K562 (cell line): ENCODE results near the gene AFF1. TPM values are rescaled to one million over a fixed set of nuclear protein-coding genes. Genes with fewer than 3 reads are reported as not detected.

Source experiments
- ASH1L ChIP-seq: fragments of 450-650 bp; IDR thresholded peaks from 2 replicates; pipeline ENCODE4 v1.6.1; 2018; ENCODE audit warnings: borderline replicate concordance, mild to moderate bottlenecking, low read depth; ENCODE audit not compliant: partially characterized antibody
- BCOR ChIP-seq: fragments of 450-650 bp; IDR thresholded peaks from 2 replicates; pipeline ENCODE4 v1.6.1; 2016
- FOS ChIP-seq: IDR thresholded peaks from 3 replicates; pipeline ENCODE4 v1.6.1; 2011; ENCODE audit not compliant: insufficient read length; ENCODE audit errors: extremely low read depth
- HLTF ChIP-seq: fragments of 450-650 bp; IDR thresholded peaks from 2 replicates; pipeline ENCODE4 v1.6.1; 2016
- HMG20B ChIP-seq: fragments of 250-450 bp; sonication (Bioruptor Pico); IDR thresholded peaks from 2 replicates; pipeline ENCODE4 v1.5.0; 2021; ENCODE audit warnings: mild to moderate bottlenecking
- ILF3 ChIP-seq: fragments of 450-650 bp; IDR thresholded peaks from 2 replicates; pipeline ENCODE4 v1.6.1; 2018; ENCODE audit warnings: antibody characterized with exemption, mild to moderate bottlenecking, moderate library complexity, borderline replicate concordance
- MAFG ChIP-seq: fragments of 450-650 bp; conservative IDR thresholded peaks from 2 replicates; pipeline ENCODE4 v1.6.1; 2016; ENCODE audit warnings: missing genetic modification characterization, missing compliant biosample characterization
- NFE2 ChIP-seq: IDR thresholded peaks from 2 replicates; pipeline ENCODE4 v1.6.1; 2014; ENCODE audit warnings: antibody characterized with exemption, low read depth
- POU5F1 ChIP-seq: fragments of 150-350 bp; IDR thresholded peaks from 2 replicates; pipeline ENCODE4 v1.6.1; 2014; ENCODE audit warnings: borderline replicate concordance, low read length, low read depth, mild to moderate bottlenecking; ENCODE audit not compliant: partially characterized antibody
- RB1 ChIP-seq: fragments of 450-650 bp; IDR thresholded peaks from 2 replicates; pipeline ENCODE4 v1.6.1; 2017; ENCODE audit warnings: low read depth, mild to moderate bottlenecking
- RBBP5 ChIP-seq: fragments of 200-600 bp; sonication (generic); IDR thresholded peaks from 2 replicates; pipeline ENCODE4 v1.6.1; 2012; ENCODE audit warnings: borderline replicate concordance, mild to moderate bottlenecking, low read length, control low read depth, inconsistent platforms; ENCODE audit not compliant: insufficient read depth, poor library complexity, severe bottlenecking
- RCOR1 ChIP-seq, 2 experiments: IDR thresholded peaks; 2 replicates each; pipeline ENCODE4 v1.6.1; 2012; ENCODE audit warnings: low read depth in 2 of 2, low read length in 2 of 2, borderline replicate concordance in 1 of 2, improper control_type of control experiment in 1 of 2
- SAFB ChIP-seq: fragments of 200-400 bp; formaldehyde crosslinking; IDR thresholded peaks from 2 replicates; pipeline ENCODE4 v1.6.1; 2017; ENCODE audit warnings: low read depth, low read length, borderline replicate concordance
- TCF7L2 ChIP-seq: fragments of 150-350 bp; IDR thresholded peaks from 2 replicates; pipeline ENCODE4 v1.6.1; 2016; ENCODE audit warnings: low read depth, mild to moderate bottlenecking, low read length, moderate library complexity
- TRIM24 ChIP-seq, 2 experiments: fragments of 450-650 bp; IDR thresholded peaks; 2 replicates each; pipeline ENCODE4 v1.6.1; 2016
- U2AF1 ChIP-seq: fragments of 200-400 bp; formaldehyde crosslinking; optimal IDR thresholded peaks from 2 replicates; pipeline ENCODE3; 2017; ENCODE audit warnings: mild to moderate bottlenecking, low read depth, low read length, moderate library complexity
- YBX1 ChIP-seq: fragments of 450-650 bp; IDR thresholded peaks from 2 replicates; pipeline ENCODE4 v1.7.1; 2016; ENCODE audit warnings: mild to moderate bottlenecking
- ZFP1 ChIP-seq: fragments of 450-650 bp; formaldehyde crosslinking; IDR thresholded peaks from 2 replicates; pipeline ENCODE4 v1.4.0; 2020; ENCODE audit warnings: mild to moderate bottlenecking, mixed read lengths
- ZNF121 ChIP-seq: sonication (generic); formaldehyde crosslinking; conservative IDR thresholded peaks from 2 replicates; pipeline ENCODE4 v1.8.0; 2022; ENCODE audit warnings: missing genetic modification reagents
- ZNF197 ChIP-seq: fragments of 200-800 bp; sonication (Bioruptor generic); IDR thresholded peaks from 2 replicates; pipeline ENCODE4 v1.6.1; 2016; ENCODE audit warnings: low read depth, missing genetic modification characterization, missing compliant biosample characterization
- polyA plus RNA-seq, 8 experiments: library from polyadenylated mRNA; depleted of rRNA in 4 of 8; stranded (reverse) in 5 of 8; unstranded in 3 of 8; fragments of >200 nt; fragmentation: Nextera tagmentation in 2 of 8; fragmentation: Illumina TruSeq in 1 of 8; extraction: Ambion mirVana in 2 of 8; extraction: Trizol in 1 of 8; gene quantifications; 2 replicates each; pipeline versions ENCODE4 v1.2.1 to v1.2.3, GENCODE V29; 2011 to 2014; ENCODE audit warnings: inconsistent platforms in 1 of 8, missing spikeins in 1 of 8
- total RNA-seq, 7 experiments: library from RNA; depleted of rRNA in 6 of 7; stranded (reverse); fragments of >200 nt in 6 of 7; fragmentation: Illumina TruSeq in 2 of 7; extraction: Trizol in 2 of 7; gene quantifications; 2 replicates each; pipeline versions ENCODE4 v1.2.1 to v1.2.3, GENCODE V29; 2011 to 2021; ENCODE audit warnings: low replicate concordance in 1 of 7
- TF ChIP-seq, protein P1 (sequence below): fragments of 250-450 bp; sonication (Bioruptor Pico); IDR thresholded peaks from 2 replicates; pipeline ENCODE4 v1.6.1; 2021; ENCODE audit warnings: mild to moderate bottlenecking
- TF ChIP-seq, protein P2 (sequence below): fragments of 450-650 bp; conservative IDR thresholded peaks from 2 replicates; pipeline ENCODE4 v1.6.1; 2016; ENCODE audit warnings: missing genetic modification characterization, low read depth, mild to moderate bottlenecking, control low read depth, missing compliant biosample characterization
- TF ChIP-seq, protein P3 (sequence below): sonication (generic); formaldehyde crosslinking; IDR thresholded peaks from 2 replicates; pipeline ENCODE4 v1.8.1; 2022; ENCODE audit warnings: missing genetic modification reagents
- TF ChIP-seq, protein P4 (sequence below): fragments of 250-450 bp; sonication (Bioruptor Pico); IDR thresholded peaks from 2 replicates; pipeline ENCODE4 v1.5.0; 2021
- TF ChIP-seq, protein P5 (sequence below): fragments of 250-450 bp; sonication (Bioruptor Pico); IDR thresholded peaks from 2 replicates; pipeline ENCODE4 v1.9.0; 2021; ENCODE audit warnings: mild to moderate bottlenecking
- TF ChIP-seq, protein P6 (sequence below): IDR thresholded peaks from 2 replicates; pipeline ENCODE4 v1.6.1; 2016; ENCODE audit warnings: missing genetic modification characterization, missing compliant biosample characterization

The AFF1 gene
- total and polyA plus RNA-seq, 9 of the 15 experiments (the other 6 are each of a cell fraction or from before 2014, with no cell fraction given): 4.1 to 47.5 (median 17.2) TPM

DNA sequence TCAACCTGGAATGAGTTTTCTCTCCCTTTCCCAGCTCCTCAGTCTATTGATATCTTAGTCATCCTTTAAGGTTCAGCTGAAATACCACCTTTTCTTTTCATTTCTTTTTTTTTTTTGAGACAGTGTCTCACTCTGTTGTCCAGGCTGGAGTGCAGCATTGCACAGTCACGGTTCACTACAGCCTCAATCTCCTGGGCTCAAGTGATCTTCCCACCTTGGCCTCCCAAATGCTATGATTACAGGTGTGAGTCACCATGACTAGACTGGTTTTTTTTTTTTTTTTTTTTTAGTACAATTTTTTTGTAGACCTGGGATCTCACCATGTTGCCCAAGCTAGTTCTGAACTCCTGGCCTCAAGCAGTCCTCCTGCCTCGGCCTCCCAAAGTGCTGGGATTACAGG is 28.9 kb downstream of the AFF1 start (continued):
- TF ChIP-seq ZFP1 (no peak), MAFG (tag) (peak; percentile 88), SAFB (no peak), ASH1L (peak; percentile 5), YBX1 (no peak), POU5F1 (no peak), TRIM24 (IDR thresholded peaks at IDR 0.05) (peak; percentile 75), ZNF121 (CRISPR knock-in tag) (peak; percentile 99), U2AF1 (no peak), HMG20B (no peak), ZNF197 (CRISPR knock-in tag) (no peak), TCF7L2 (no peak), FOS (no peak), RB1 (no peak), RBBP5 (no peak), HLTF (0 out of 2 replicates have a peak, but pooled peaks have one; percentile 12), RCOR1 (IDR thresholded peaks at IDR 0.05; ENCODE audit: borderline replicate concordance in 1 of 2, low read depth in 2 of 2, low read length in 2 of 2) (peak in 1 of 2 experiments; percentile 69; a peak in 2 of 4 replicates), NFE2 (peak; percentile 96), BCOR (peak; percentile 95), ILF3 (no peak)
- TF ChIP-seq, protein P1, sequence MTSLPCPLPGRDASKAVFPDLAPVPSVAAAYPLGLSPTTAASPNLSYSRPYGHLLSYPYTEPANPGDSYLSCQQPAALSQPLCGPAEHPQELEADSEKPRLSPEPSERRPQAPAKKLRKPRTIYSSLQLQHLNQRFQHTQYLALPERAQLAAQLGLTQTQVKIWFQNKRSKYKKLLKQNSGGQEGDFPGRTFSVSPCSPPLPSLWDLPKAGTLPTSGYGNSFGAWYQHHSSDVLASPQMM (CRISPR knock-in tag): no peak
- TF ChIP-seq, protein P2, sequence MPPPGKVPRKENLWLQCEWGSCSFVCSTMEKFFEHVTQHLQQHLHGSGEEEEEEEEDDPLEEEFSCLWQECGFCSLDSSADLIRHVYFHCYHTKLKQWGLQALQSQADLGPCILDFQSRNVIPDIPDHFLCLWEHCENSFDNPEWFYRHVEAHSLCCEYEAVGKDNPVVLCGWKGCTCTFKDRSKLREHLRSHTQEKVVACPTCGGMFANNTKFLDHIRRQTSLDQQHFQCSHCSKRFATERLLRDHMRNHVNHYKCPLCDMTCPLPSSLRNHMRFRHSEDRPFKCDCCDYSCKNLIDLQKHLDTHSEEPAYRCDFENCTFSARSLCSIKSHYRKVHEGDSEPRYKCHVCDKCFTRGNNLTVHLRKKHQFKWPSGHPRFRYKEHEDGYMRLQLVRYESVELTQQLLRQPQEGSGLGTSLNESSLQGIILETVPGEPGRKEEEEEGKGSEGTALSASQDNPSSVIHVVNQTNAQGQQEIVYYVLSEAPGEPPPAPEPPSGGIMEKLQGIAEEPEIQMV (tag): no peak
- TF ChIP-seq, protein P3, sequence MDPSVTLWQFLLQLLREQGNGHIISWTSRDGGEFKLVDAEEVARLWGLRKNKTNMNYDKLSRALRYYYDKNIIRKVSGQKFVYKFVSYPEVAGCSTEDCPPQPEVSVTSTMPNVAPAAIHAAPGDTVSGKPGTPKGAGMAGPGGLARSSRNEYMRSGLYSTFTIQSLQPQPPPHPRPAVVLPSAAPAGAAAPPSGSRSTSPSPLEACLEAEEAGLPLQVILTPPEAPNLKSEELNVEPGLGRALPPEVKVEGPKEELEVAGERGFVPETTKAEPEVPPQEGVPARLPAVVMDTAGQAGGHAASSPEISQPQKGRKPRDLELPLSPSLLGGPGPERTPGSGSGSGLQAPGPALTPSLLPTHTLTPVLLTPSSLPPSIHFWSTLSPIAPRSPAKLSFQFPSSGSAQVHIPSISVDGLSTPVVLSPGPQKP (CRISPR knock-in tag): no peak
- TF ChIP-seq, protein P4, sequence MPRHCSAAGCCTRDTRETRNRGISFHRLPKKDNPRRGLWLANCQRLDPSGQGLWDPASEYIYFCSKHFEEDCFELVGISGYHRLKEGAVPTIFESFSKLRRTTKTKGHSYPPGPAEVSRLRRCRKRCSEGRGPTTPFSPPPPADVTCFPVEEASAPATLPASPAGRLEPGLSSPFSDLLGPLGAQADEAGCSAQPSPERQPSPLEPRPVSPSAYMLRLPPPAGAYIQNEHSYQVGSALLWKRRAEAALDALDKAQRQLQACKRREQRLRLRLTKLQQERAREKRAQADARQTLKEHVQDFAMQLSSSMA (CRISPR knock-in tag): no peak
- TF ChIP-seq, protein P5, sequence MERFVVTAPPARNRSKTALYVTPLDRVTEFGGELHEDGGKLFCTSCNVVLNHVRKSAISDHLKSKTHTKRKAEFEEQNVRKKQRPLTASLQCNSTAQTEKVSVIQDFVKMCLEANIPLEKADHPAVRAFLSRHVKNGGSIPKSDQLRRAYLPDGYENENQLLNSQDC (CRISPR knock-in tag): no peak
- TF ChIP-seq, protein P6, sequence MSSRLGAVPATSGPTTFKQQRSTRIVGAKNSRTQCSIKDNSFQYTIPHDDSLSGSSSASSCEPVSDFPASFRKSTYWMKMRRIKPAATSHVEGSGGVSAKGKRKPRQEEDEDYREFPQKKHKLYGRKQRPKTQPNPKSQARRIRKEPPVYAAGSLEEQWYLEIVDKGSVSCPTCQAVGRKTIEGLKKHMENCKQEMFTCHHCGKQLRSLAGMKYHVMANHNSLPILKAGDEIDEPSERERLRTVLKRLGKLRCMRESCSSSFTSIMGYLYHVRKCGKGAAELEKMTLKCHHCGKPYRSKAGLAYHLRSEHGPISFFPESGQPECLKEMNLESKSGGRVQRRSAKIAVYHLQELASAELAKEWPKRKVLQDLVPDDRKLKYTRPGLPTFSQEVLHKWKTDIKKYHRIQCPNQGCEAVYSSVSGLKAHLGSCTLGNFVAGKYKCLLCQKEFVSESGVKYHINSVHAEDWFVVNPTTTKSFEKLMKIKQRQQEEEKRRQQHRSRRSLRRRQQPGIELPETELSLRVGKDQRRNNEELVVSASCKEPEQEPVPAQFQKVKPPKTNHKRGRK (tag): no peak
